Measurements from ENCODE around the gene NOX3.
"Not testable (repeated sequence)": the region's sequence is repeated elsewhere in the genome, so short reads cannot be mapped to it uniquely, and the experiment has no call there.

NOX3 gene

DNA sequence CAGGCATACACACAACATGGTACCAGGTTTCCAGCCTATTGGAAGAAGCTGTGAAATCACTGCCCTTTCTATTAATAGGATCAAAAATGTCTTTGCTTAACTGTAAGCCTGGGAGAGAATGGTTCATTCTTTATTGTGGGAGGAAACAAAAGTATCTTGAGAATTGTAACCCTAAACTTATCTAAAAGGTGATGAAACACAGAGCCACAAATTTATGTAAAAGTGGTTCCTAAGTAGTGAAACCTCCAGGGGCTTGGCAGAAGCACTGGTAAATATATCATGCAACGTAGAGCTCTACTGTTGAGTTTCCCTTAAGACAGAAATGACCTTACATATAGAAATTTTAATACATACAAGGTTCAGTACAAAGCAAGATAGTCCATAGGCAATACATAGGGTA lies 17.2 kb upstream of the NOX3 start:
- ATAC-seq (ENCODE audit: low read depth) (no peak), DNase-seq (ENCODE audit: low spot score) (no peak)
- Histone ChIP-seq H3K27ac (ENCODE audit: poor library complexity, severe bottlenecking) (no peak overlapping the region), H3K4me1 (ENCODE audit: insufficient read depth, poor library complexity, severe bottlenecking) (no peaks in the 10 kb centered on the region), H3K9me3 (ENCODE audit: severe bottlenecking) (no peaks in the 10 kb centered on the region), H3K4me3 (ENCODE audit: severe bottlenecking) (no peak overlapping the region), H3K36me3 (ENCODE audit: low read depth) (no peaks in the 10 kb centered on the region), H3K27me3 (ENCODE audit: insufficient read depth, poor library complexity, severe bottlenecking) (no peaks in the 10 kb centered on the region)
- TF ChIP-seq, protein P1, sequence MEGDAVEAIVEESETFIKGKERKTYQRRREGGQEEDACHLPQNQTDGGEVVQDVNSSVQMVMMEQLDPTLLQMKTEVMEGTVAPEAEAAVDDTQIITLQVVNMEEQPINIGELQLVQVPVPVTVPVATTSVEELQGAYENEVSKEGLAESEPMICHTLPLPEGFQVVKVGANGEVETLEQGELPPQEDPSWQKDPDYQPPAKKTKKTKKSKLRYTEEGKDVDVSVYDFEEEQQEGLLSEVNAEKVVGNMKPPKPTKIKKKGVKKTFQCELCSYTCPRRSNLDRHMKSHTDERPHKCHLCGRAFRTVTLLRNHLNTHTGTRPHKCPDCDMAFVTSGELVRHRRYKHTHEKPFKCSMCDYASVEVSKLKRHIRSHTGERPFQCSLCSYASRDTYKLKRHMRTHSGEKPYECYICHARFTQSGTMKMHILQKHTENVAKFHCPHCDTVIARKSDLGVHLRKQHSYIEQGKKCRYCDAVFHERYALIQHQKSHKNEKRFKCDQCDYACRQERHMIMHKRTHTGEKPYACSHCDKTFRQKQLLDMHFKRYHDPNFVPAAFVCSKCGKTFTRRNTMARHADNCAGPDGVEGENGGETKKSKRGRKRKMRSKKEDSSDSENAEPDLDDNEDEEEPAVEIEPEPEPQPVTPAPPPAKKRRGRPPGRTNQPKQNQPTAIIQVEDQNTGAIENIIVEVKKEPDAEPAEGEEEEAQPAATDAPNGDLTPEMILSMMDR (IDR thresholded peaks at IDR 0.05; ENCODE audit: poor library complexity, severe bottlenecking), result no peak

DNA sequence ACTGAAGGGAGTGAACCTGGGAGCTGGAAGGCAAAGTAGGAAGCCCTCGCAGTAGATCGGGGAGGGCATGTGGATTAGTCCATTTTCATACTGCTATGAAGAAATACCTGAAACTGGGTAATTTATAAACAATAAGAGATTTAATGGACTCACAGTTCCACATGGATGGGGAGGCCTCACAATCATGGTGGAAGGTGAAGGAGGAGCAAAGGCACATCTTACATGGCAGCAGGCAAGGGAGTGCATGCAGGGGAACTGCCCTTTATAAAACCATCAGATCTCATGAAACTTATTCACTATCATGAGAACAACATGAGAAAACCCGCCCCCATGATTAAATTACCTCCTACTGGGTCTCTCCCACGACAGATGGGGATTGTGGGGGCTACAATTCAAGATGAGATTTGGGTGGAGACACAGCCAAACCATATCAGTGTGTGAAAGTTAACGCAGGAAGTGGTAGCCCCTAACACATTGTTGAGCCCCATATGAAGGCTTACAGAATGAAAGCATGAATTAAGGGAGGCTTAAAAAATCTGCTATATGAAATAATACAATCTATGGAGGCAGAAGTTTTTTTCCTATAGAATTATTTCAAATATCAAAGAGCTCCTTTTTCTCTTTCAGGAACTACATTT lies 15.5 kb upstream of the NOX3 start:
- not testable (repeated sequence) for DNase-seq (ENCODE audit: low spot score); H3K4me3 ChIP-seq (ENCODE audit: severe bottlenecking); H3K9me3 ChIP-seq (ENCODE audit: severe bottlenecking); ATAC-seq (ENCODE audit: low read depth); H3K27me3 ChIP-seq (ENCODE audit: insufficient read depth, poor library complexity, severe bottlenecking); H3K27ac ChIP-seq (ENCODE audit: poor library complexity, severe bottlenecking); H3K36me3 ChIP-seq (ENCODE audit: low read depth); H3K4me1 ChIP-seq (ENCODE audit: insufficient read depth, poor library complexity, severe bottlenecking)

DNA sequence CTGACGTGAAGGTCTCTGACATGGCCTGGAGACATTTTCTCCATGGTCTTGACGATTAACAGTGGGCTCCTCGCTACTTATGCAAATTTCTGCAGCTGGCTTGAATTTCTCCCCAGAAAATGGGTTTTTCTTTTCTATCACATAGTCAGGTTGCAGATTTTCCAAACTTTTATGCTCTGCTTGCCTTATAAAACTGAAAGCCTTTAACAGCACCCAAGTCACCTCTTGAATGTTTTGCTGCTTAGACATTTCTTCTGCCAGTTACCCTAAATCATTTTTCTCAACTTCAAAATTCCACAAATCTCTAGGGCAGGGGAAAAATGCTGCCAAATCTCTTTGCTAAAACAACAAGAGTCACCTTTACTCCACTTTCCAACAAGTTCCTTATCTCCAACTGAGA lies 12.9 kb upstream of the NOX3 start:
- H3K9me3 ChIP-seq (ENCODE audit: severe bottlenecking); H3K27ac ChIP-seq (ENCODE audit: poor library complexity, severe bottlenecking); ATAC-seq (ENCODE audit: low read depth); H3K36me3 ChIP-seq (ENCODE audit: low read depth); H3K4me3 ChIP-seq (ENCODE audit: severe bottlenecking); H3K27me3 ChIP-seq (ENCODE audit: insufficient read depth, poor library complexity, severe bottlenecking); DNase-seq (ENCODE audit: low spot score); H3K4me1 ChIP-seq (ENCODE audit: insufficient read depth, poor library complexity, severe bottlenecking): not testable (repeated sequence)

DNA sequence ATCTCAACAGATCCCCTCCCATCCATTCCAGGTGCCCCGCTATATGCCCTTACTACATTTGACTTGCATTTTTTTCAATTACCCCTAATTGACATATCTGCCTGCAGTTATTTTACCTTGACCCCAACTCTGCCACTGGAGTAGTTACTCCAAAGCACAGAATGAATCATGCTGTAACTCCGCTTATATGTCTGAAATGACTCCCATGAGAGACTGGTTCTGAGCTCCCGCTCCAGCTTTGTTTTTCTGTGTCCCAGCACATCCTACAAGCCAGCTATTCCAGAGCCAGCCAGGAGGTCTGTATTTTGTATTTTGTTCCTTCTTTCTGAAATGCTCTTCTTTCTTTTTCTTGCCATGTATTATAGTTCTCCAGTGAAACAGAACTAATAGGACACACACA lies 10.9 kb upstream of the NOX3 start:
- DNase-seq (ENCODE audit: low spot score), result no peak
- no peaks in the 10 kb centered on the region for H3K36me3 ChIP-seq (ENCODE audit: low read depth)
- H3K4me3 ChIP-seq (ENCODE audit: severe bottlenecking), result no peak overlapping the region
- TF ChIP-seq, protein P1 (IDR thresholded peaks at IDR 0.05; ENCODE audit: poor library complexity, severe bottlenecking), result no peak
- H3K27ac ChIP-seq (ENCODE audit: poor library complexity, severe bottlenecking), result no peak overlapping the region
- H3K4me1 ChIP-seq (ENCODE audit: insufficient read depth, poor library complexity, severe bottlenecking), result no peaks in the 10 kb centered on the region
- H3K9me3 ChIP-seq (ENCODE audit: severe bottlenecking), result no peaks in the 10 kb centered on the region
- no peaks in the 10 kb centered on the region for H3K27me3 ChIP-seq (ENCODE audit: insufficient read depth, poor library complexity, severe bottlenecking)
- no peak for ATAC-seq (ENCODE audit: low read depth)

DNA sequence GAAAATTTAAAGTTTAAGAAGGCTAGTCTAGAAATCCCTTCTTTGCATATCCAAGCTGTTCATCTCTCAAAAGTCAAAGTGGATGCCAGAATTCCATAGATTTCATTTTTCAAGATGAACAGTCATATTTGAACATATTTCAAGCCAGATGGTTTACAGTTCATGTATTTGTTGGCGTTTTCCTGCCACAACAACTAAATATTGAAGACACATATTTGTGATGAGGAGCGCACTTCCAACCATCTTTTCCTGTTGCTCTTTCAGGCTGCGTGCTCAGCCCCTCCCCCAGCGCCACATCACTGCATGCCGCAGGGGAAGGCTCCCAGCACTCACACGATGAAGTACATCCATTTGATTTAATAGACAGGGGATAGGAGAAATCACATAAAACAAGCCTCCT lies 5.9 kb upstream of the NOX3 start:
- H3K4me3 ChIP-seq (ENCODE audit: severe bottlenecking), result no peak overlapping the region
- DNase-seq (ENCODE audit: low spot score) (no peak), ATAC-seq (ENCODE audit: low read depth) (no peak)
- H3K4me1 ChIP-seq (ENCODE audit: insufficient read depth, poor library complexity, severe bottlenecking), result no peaks in the 10 kb centered on the region
- no peaks in the 10 kb centered on the region for H3K9me3 ChIP-seq (ENCODE audit: severe bottlenecking)
- no peak overlapping the region for H3K27ac ChIP-seq (ENCODE audit: poor library complexity, severe bottlenecking)
- no peaks in the 10 kb centered on the region for H3K36me3 ChIP-seq (ENCODE audit: low read depth)
- H3K27me3 ChIP-seq (ENCODE audit: insufficient read depth, poor library complexity, severe bottlenecking), result no peaks in the 10 kb centered on the region
- TF ChIP-seq, protein P1 (IDR thresholded peaks at IDR 0.05; ENCODE audit: poor library complexity, severe bottlenecking), result no peak

DNA sequence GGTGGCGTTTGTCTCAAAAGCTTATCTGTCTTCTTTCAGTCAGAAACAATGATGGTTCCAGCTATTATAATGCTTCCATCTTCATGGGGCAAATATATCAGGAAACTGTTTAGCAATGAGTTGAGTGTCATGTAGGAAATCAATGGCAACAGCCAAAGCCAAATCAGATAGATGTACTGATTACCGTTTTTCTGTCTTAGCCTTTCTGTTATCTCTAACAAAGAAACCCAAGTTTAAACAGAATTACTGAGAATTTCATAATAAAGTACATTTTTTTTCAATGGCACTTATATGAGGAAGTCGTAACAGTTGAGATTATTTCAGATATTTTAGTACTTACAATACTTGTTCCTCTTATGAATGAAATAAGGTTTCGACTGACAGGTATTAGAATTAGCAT lies 1.2 kb downstream of the NOX3 start:
- Histone ChIP-seq H3K4me1 (ENCODE audit: insufficient read depth, poor library complexity, severe bottlenecking) (no peaks in the 10 kb centered on the region), H3K27ac (ENCODE audit: poor library complexity, severe bottlenecking) (no peak overlapping the region), H3K36me3 (ENCODE audit: low read depth) (no peaks in the 10 kb centered on the region), H3K9me3 (ENCODE audit: severe bottlenecking) (no peaks in the 10 kb centered on the region), H3K27me3 (ENCODE audit: insufficient read depth, poor library complexity, severe bottlenecking) (no peaks in the 10 kb centered on the region), H3K4me3 (ENCODE audit: severe bottlenecking) (no peak overlapping the region)
- DNase-seq (ENCODE audit: low spot score), result no peak
- TF ChIP-seq, protein P1 (IDR thresholded peaks at IDR 0.05; ENCODE audit: poor library complexity, severe bottlenecking), result no peak
- no peak for ATAC-seq (ENCODE audit: low read depth)
